ENCODE measurements around the gene FOXD1.

Gene FOXD1

GRCh38 chr5:73419465-73420390 is 28.8 kb downstream of the FOXD1 start:
- no peak for TF ChIP-seq CTCF (IDR thresholded peaks at IDR 0.05; ENCODE audit: low read depth, low read length, missing control alignments)
- peak; percentile 91 for DNase-seq (ENCODE audit: low read depth)
- H3K4me3 ChIP-seq (ENCODE audit: low read depth, low read length), result peak overlapping the region; percentile 14
- in situ Hi-C loops (cut with HindIII; ENCODE audit: low sequenced_read_pairs), result loop anchor here (5.0 to 10.0 kb wide), 2 partner anchors 37 to 185 kb away; no protein-coding TSS in a partner anchor

- in situ Hi-C loops (cut with HindIII; ENCODE audit: low sequenced_read_pairs), result no loop called here
- H3K4me3 ChIP-seq (ENCODE audit: low read depth, low read length), result peak overlapping the region; percentile 13
- DNase-seq (ENCODE audit: low read depth), result no peak
- TF ChIP-seq CTCF (IDR thresholded peaks at IDR 0.05; ENCODE audit: low read depth, low read length, missing control alignments), result no peak
These were observed 29.5 kb downstream of the FOXD1 start for GRCh38 chr5:73419117-73419464.

GRCh38 chr5:73418244-73418691 is 30.3 kb downstream of the FOXD1 start:
- DNase-seq (ENCODE audit: low read depth), result no peak
- H3K4me3 ChIP-seq (ENCODE audit: low read depth, low read length), result no peak overlapping the region
- in situ Hi-C loops (cut with HindIII; ENCODE audit: low sequenced_read_pairs), result no loop called here
- no peak for TF ChIP-seq CTCF (IDR thresholded peaks at IDR 0.05; ENCODE audit: low read depth, low read length, missing control alignments)

GRCh38 chr5:73417303-73418034 is 31.1 kb downstream of the FOXD1 start:
- DNase-seq (ENCODE audit: low read depth), result no peak
- TF ChIP-seq CTCF (IDR thresholded peaks at IDR 0.05; ENCODE audit: low read depth, low read length, missing control alignments), result no peak
- in situ Hi-C loops (cut with HindIII; ENCODE audit: low sequenced_read_pairs), result no loop called here
- no peak overlapping the region for H3K4me3 ChIP-seq (ENCODE audit: low read depth, low read length)

- in situ Hi-C loops (cut with HindIII; ENCODE audit: low sequenced_read_pairs), result no loop called here
- no peak for TF ChIP-seq CTCF (IDR thresholded peaks at IDR 0.05; ENCODE audit: low read depth, low read length, missing control alignments)
- DNase-seq (ENCODE audit: low read depth), result no peak
- H3K4me3 ChIP-seq (ENCODE audit: low read depth, low read length), result no peak overlapping the region
These were observed 33.0 kb downstream of the FOXD1 start for GRCh38 chr5:73415617-73416016.

GRCh38 chr5:73415171-73415570 is 33.4 kb downstream of the FOXD1 start:
- in situ Hi-C loops (cut with HindIII; ENCODE audit: low sequenced_read_pairs), result no loop called here
- DNase-seq (ENCODE audit: low read depth), result no peak
- no peak for TF ChIP-seq CTCF (IDR thresholded peaks at IDR 0.05; ENCODE audit: low read depth, low read length, missing control alignments)

More at GRCh38 chr5:73415171-73415570, 33.4 kb downstream of the FOXD1 start:
- no peak overlapping the region for H3K4me3 ChIP-seq (ENCODE audit: low read depth, low read length)
